GM11168 (cell line): ENCODE measurements around the gene PLEKHG3.

ENCODE experiments used
- in situ Hi-C: fragments of 300-500 bp; cut with MboI; formaldehyde crosslinking; loops from one replicate; pipeline ENCODE4 v1.12.0; 2022; ENCODE audit warnings: low sequenced_read_pairs; ENCODE audit not compliant: unreplicated experiment

PLEKHG3 gene

DNA sequence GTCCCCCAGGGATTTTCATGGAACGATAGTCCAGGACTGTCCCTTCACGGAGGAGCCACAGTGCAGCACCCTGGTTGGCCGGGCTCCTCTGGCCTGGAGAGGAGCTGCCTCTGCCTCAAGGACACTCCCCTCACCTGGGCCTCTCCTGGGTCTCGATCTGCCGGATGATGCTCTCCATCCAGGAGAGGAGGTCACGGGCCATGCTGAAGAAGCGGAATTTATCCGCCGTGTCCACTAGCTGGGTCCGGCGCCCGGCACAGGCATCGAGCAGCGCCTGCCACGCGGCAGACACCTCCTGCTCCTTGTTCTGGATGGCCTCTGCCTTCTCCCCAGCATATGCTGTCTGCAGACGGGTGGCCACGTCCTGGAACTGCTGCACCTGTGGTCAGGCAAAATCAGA is 66.5 kb downstream of the PLEKHG3 start:
- in situ Hi-C loops, result loop anchor here (10.0 kb wide), 1 partner anchor 106 kb away; no protein-coding TSS in a partner anchor

DNA sequence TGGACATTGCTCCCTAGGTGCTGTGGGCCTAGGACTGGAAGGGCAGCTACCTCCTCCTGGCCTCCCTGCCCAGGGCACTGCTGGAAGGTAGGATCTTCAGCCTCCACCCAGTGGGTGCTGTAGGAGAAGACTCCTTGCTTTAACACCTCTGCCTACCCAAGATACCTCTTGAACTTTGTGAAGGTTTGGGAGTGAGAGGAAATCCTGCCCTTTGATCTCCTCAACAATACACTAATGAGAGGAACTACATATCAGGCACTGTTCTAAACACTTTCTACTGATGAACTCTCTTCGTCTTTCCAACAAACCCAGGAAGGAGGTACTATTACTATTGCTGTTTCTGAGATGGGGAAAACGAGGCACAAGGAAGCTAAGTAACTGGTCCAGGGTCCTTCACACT is 66.9 kb downstream of the PLEKHG3 start:
- in situ Hi-C loops, result loop anchor here (10.0 kb wide), 1 partner anchor 106 kb away; no protein-coding TSS in a partner anchor

- in situ Hi-C loops, result loop anchor here (10.0 kb wide), 1 partner anchor 108 kb away; no protein-coding TSS in a partner anchor
Observed at GRCh38 chr14:64772397-64772950, 68.2 kb downstream of the PLEKHG3 start.

DNA sequence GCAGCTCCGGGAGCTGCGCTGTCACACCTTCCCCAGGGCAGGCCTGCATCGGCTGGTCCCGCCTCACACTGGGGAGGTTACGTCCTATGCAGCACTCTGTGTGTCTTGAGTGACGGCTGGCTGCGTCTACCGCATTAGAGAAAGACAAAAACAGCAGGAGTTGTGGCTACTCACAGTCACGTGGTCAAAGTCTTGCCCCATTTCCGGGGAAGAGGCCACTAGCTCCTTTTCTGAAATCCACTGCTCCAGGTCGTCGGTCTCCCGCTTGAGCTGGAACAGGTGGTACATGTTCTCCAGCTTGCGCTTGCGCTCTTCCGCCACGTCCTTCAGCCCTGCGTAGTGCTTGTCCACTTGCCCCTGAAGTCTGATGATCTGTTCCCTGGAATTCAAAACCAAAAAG is 68.8 kb downstream of the PLEKHG3 start:
- in situ Hi-C loops, result loop anchor here (10.0 kb wide), 1 partner anchor 108 kb away; no protein-coding TSS in a partner anchor

GRCh38 chr14:64773577-64773976 is 69.4 kb downstream of the PLEKHG3 start:
- in situ Hi-C loops, result loop anchor here (10.0 kb wide), 1 partner anchor 109 kb away; no protein-coding TSS in a partner anchor

DNA sequence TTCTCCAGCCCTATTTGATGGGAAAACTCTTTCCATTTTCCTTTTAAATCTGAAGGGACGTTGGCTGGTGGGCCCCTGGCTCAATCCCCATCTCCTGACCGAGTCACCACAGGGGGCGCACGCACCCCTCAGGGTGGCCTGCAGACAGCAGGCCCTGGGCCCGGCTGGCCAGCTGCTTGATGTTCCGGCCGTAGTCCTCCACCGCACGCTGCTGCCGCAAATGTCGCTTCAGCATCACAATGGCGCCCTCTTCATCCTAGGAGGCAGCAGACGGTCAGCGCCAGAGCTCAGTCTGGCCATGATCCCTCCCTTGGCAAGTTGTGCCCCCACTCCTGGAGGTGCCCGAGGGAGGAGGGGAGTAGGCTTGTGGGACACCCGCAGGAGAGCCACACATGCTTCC is 70.0 kb downstream of the PLEKHG3 start:
- in situ Hi-C loops, result loop anchor here (10.0 kb wide), 1 partner anchor 109 kb away; no protein-coding TSS in a partner anchor

DNA sequence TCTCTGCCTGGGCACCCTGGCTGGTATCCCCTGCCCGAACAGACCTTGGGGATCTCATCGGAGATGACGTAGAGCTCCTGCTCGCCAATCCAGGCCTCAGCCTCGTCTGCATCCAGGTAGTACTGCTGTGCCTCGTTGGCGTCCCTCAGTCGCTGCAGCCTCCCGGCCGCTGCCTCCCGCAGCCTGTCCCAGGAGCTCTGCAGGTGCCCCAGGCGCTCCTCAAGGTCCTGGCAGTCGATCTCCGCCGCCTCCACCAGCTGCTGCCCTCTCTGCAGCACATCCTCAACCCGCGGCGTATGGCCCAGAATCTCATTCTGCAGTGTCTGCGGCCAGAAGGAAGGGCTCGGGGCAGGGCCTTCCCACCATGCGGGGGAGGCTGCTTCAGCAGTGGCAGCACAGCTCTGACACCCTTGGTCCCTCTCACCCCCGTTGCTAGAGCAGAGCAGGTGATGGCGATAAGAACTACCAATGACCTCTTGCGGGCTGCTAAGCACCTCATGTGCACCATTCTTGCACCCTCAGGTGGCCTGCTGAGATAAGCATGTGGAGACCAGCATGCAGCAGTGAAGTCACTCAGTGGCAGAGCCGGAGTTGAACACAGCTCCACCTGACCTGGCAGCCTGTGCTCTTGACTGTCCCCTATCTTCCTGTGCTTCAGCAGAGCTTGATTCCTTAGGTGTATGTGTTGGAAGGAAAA is 71.0 kb downstream of the PLEKHG3 start:
- in situ Hi-C loops, result loop anchor here (10.0 kb wide), 1 partner anchor 110 kb away; no protein-coding TSS in a partner anchor

DNA sequence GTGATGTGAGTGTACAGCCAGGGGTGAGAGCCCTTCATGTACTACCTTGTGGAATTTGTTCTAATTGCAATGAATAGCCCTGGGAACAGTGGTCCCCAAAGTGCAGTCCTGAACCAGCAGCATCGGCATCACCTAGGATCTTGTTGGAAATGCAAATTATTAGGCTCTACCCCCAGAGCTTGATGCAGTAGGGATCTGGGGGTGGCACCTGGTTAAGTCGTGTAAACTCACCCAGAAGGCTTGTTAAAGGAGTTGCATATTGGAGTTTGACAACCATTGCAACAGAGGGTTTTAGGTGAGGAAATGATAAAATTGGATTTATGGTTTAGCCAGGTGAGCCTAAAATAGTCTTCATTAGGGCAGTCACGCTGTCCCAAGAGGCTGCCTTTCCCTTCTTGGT is 73.2 kb downstream of the PLEKHG3 start:
- in situ Hi-C loops, result loop anchor here (10.0 kb wide), 1 partner anchor 113 kb away; no protein-coding TSS in a partner anchor

GRCh38 chr14:64778104-64778754 is 74.0 kb downstream of the PLEKHG3 start:
- in situ Hi-C loops, result loop anchor here (10.0 kb wide), 1 partner anchor 113 kb away; no protein-coding TSS in a partner anchor

- in situ Hi-C loops, result loop anchor here (10.0 kb wide), 1 partner anchor 115 kb away; no protein-coding TSS in a partner anchor
Observed at GRCh38 chr14:64779472-64779871, 75.2 kb downstream of the PLEKHG3 start.

DNA sequence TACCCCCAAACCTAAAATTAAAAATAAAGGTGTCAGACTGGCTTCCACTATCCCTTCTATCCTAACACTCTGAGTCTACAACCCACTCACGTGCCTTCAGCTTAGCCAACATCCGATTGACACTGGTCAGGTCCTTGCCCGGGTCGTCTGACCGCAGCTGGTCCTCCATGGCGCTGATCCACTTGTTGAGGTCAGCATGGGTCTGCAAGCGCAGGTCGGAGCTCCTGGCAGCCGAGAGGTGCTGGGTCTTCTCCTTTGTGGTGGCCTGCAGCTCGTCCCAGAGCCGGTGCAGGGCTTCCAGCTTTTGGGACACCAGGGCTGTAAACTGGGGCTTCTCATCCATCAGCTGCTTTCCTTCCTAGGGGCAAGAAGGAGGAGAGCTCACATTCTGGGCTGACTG is 78.0 kb downstream of the PLEKHG3 start:
- in situ Hi-C loops, result no loop called here

DNA sequence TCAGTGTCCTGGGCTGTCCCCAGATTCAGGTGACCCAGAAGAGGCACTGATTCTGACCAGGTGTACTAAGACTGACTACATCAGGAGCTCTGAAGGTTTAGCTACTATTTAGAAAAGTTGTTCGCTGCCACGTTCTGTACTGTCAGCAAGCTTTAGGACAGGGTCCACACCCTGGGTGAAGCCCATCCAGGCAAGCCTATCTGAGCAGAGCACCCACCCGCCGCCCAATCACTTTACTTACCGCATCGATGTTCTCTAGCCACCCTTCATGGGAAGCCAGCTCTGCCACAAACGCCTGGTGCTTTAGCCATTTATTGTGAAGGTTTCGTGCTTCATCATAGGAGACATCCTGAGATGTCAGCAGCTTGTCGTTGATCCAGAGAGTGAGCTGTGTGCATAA is 79.8 kb downstream of the PLEKHG3 start:
- in situ Hi-C loops, result no loop called here

GRCh38 chr14:64786296-64787149 is 82.3 kb downstream of the PLEKHG3 start:
- in situ Hi-C loops, result no loop called here

DNA sequence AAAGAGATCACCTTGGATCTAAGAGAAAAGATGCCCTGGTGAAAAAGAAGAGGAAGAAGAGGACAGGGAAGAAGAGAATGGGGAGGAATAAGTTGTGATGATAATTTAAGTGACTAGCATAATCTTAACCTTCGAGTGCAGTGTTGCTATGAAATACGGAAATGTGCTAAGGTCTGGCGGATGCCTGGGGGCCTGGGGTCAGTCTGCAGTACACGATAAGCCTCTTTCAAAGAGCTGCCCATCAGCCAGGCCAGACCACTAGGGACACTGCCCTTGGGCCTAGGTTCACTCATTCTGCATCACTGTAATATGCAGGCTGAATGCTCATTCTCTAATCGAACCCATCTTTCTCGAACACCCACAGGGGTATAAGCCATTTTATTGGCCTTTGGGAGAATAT is 83.4 kb downstream of the PLEKHG3 start:
- in situ Hi-C loops, result no loop called here

GRCh38 chr14:64788706-64789105 is 84.5 kb downstream of the PLEKHG3 start:
- in situ Hi-C loops, result no loop called here

- in situ Hi-C loops, result no loop called here
Observed at GRCh38 chr14:64789696-64790095, 85.5 kb downstream of the PLEKHG3 start.

DNA sequence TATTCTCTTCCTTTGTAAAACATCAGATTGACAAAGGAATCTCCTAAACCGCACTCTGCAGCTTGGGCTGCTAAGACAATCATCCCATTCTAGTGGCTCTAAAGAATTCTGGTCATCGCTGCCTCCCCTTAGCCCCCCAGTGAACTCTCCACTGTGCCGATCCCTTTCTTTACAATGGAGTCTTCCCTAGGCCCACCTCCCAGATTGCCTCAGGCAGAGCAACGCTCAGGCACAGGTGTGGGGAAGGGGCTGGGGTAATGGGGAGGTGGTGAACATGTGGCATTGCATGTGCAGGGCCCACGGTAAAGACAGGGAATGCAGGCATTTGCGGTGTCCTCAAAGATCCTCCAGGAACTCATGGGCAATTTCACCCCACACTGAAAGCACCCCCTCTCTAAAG is 86.3 kb downstream of the PLEKHG3 start:
- in situ Hi-C loops, result no loop called here

DNA sequence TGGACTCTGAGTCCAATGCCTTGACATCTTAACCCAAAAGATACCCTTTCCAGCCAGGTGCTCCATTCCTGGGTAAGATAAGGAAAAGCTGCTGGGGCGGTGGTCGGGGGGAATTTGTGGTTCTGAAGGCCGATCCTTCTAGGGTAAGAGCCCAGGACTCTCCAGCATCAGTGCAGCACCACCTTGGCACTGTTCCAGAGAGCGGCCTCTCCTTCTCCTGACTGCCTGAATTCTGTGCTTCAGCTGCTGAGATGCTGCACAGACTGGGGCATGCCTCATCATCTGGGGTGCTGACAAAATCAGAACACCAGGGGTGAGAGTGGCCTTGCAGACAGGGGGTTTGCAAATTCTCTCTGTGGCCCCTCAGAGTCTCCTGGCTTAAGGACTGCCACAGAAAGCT is 88.0 kb downstream of the PLEKHG3 start:
- in situ Hi-C loops, result no loop called here

GRCh38 chr14:64792871-64793560 is 88.8 kb downstream of the PLEKHG3 start:
- in situ Hi-C loops, result no loop called here
